Stimulated activated CD8-positive, alpha-beta memory T cell treated with anti-CD3 and anti-CD28 coated beads, Interleukin-15, amount 100 ng/mL, for 24 hours (primary cell): Measurements from ENCODE around the gene CDCA8.

Experiments
- DNase-seq: peaks from one replicate; pipeline ENCODE4 v3.0.0-alpha.2; 2020; ENCODE audit warnings: low read depth

The CDCA8 gene

GRCh38 chr1:37692078-37692833 lies at the start of gene CDCA8:
TSS of gene CDCA8 (plus strand) at chr1:37692516. CDS start at chr1:37692691, 175 bp downstream.
- peak; percentile 96 for DNase-seq

- DNase-seq: no peak
Observed at GRCh38 chr1:37647281-37647680, 45.0 kb upstream of the CDCA8 start.

- DNase-seq: no peak
Observed at GRCh38 chr1:37650173-37650572, 42.1 kb upstream of the CDCA8 start.

GRCh38 chr1:37650721-37651120 lies 41.6 kb upstream of the CDCA8 start:
- DNase-seq: no peak

- no peak for DNase-seq
Observed at GRCh38 chr1:37651803-37652202, 40.5 kb upstream of the CDCA8 start.

- DNase-seq: no peak
Observed at GRCh38 chr1:37652976-37653375, 39.3 kb upstream of the CDCA8 start.

- DNase-seq: no peak
Observed at GRCh38 chr1:37653906-37654305, 38.4 kb upstream of the CDCA8 start.

- DNase-seq: no peak
Observed at GRCh38 chr1:37655274-37655673, 37.0 kb upstream of the CDCA8 start.

- no peak for DNase-seq
Observed at GRCh38 chr1:37656026-37656425, 36.3 kb upstream of the CDCA8 start.

- no peak for DNase-seq
Observed at GRCh38 chr1:37656881-37657280, 35.4 kb upstream of the CDCA8 start.

GRCh38 chr1:37657620-37658412 lies 34.5 kb upstream of the CDCA8 start:
- DNase-seq: no peak

GRCh38 chr1:37658486-37658885 lies 33.8 kb upstream of the CDCA8 start:
- DNase-seq: no peak

GRCh38 chr1:37660664-37661063 lies 31.7 kb upstream of the CDCA8 start:
- no peak for DNase-seq

GRCh38 chr1:37661401-37661800 lies 30.9 kb upstream of the CDCA8 start:
- DNase-seq: no peak

GRCh38 chr1:37662031-37662755 lies 30.1 kb upstream of the CDCA8 start:
- DNase-seq: no peak

GRCh38 chr1:37663426-37664000 lies 28.8 kb upstream of the CDCA8 start:
- DNase-seq: no peak

GRCh38 chr1:37666241-37666867 lies 26.0 kb upstream of the CDCA8 start:
- DNase-seq: no peak

- no peak for DNase-seq
Observed at GRCh38 chr1:37667023-37667671, 25.2 kb upstream of the CDCA8 start.

GRCh38 chr1:37670133-37670532 lies 22.2 kb upstream of the CDCA8 start:
- no peak for DNase-seq

GRCh38 chr1:37671261-37671660 lies 21.1 kb upstream of the CDCA8 start:
- no peak for DNase-seq

GRCh38 chr1:37672136-37672870 lies 20.0 kb upstream of the CDCA8 start:
- DNase-seq: no peak
